Trophoblast cell (in vitro differentiated cells and primary cell): ENCODE results near the gene ZCCHC8.

Experiments
- DNase-seq, 2 donors: peaks; one replicate each; pipeline ENCODE4 v3.0.0-alpha.2; 2016
- H2AFZ ChIP-seq: 2 replicates; pipeline ENCODE4 v1.6.1; 2013; ENCODE audit warnings: low read length, moderate library complexity, mild to moderate bottlenecking; ENCODE audit not compliant: insufficient read depth, poor library complexity
- H2AK5ac ChIP-seq: 2 replicates; pipeline ENCODE4 v1.6.1; 2013; ENCODE audit warnings: mild to moderate bottlenecking, low read length
- H2BK120ac ChIP-seq: 2 replicates; pipeline ENCODE4 v1.6.1; 2013; ENCODE audit warnings: low read length, mild to moderate bottlenecking, moderate library complexity; ENCODE audit not compliant: insufficient read depth, poor library complexity
- H2BK12ac ChIP-seq: 2 replicates; pipeline ENCODE4 v1.6.1; 2013; ENCODE audit warnings: mild to moderate bottlenecking, low read length, moderate library complexity
- H2BK5ac ChIP-seq: 2 replicates; pipeline ENCODE4 v1.6.1; 2013; ENCODE audit warnings: low read length, low read depth, moderate library complexity, mild to moderate bottlenecking; ENCODE audit not compliant: poor library complexity
- H3K14ac ChIP-seq: 2 replicates; pipeline ENCODE4 v1.6.1; 2013; ENCODE audit warnings: mild to moderate bottlenecking, low read length
- H3K18ac ChIP-seq: 2 replicates; pipeline ENCODE4 v1.6.1; 2013; ENCODE audit warnings: mild to moderate bottlenecking, low read length
- H3K23ac ChIP-seq: 2 replicates; pipeline ENCODE4 v1.6.1; 2013; ENCODE audit warnings: low read length
- H3K27ac ChIP-seq: 2 replicates; pipeline ENCODE4 v1.5.1; 2013; ENCODE audit warnings: low read depth, mild to moderate bottlenecking, inconsistent platforms, low read length, moderate library complexity
- H3K27me3 ChIP-seq: 2 replicates; pipeline ENCODE4 v1.6.1; 2013; ENCODE audit warnings: inconsistent platforms, mild to moderate bottlenecking, low read length, moderate library complexity; ENCODE audit not compliant: insufficient read depth
- H3K36me3 ChIP-seq, 2 experiments: 1 replicate in 1 of 2; 2 replicates in 1 of 2; pipeline ENCODE4 v1.6.1; 2013; ENCODE audit warnings: low read length in 2 of 2, mild to moderate bottlenecking in 2 of 2, moderate library complexity in 1 of 2; ENCODE audit not compliant: insufficient read depth in 2 of 2, control insufficient read depth in 1 of 2
- H3K4ac ChIP-seq: 2 replicates; pipeline ENCODE4 v1.6.1; 2013; ENCODE audit warnings: low read depth, mild to moderate bottlenecking, low read length, moderate library complexity
- H3K4me1 ChIP-seq, 2 experiments: 1 replicate in 1 of 2; 2 replicates in 1 of 2; pipeline ENCODE4 v1.6.1; 2013; ENCODE audit warnings: low read length in 2 of 2, mild to moderate bottlenecking in 2 of 2, moderate library complexity in 1 of 2; ENCODE audit not compliant: insufficient read depth in 2 of 2, control insufficient read depth in 1 of 2
- H3K4me2 ChIP-seq: 2 replicates; pipeline ENCODE4 v1.6.1; 2013; ENCODE audit warnings: inconsistent platforms, mild to moderate bottlenecking, low read length, moderate library complexity
- H3K4me3 ChIP-seq: 2 replicates; pipeline ENCODE4 v1.5.1; 2013; ENCODE audit warnings: mild to moderate bottlenecking, low read depth, low read length, inconsistent platforms
- H3K79me1 ChIP-seq: one replicate; pipeline ENCODE4 v1.6.1; 2013; ENCODE audit warnings: low read length
- H3K79me2 ChIP-seq: 2 replicates; pipeline ENCODE4 v1.6.1; 2013; ENCODE audit warnings: low read length, mild to moderate bottlenecking; ENCODE audit not compliant: control insufficient read depth, insufficient read depth, poor library complexity
- H3K9ac ChIP-seq: 2 replicates; pipeline ENCODE4 v1.6.1; 2013; ENCODE audit warnings: mild to moderate bottlenecking, low read length
- H3K9me3 ChIP-seq: 2 replicates; pipeline ENCODE4 v1.6.1; 2013; ENCODE audit warnings: low read depth, mild to moderate bottlenecking, control low read depth, inconsistent platforms, low read length; ENCODE audit not compliant: insufficient read depth
- H4K12ac ChIP-seq: 2 replicates; pipeline ENCODE4 v1.6.1; 2013; ENCODE audit warnings: low read depth, mild to moderate bottlenecking, low read length, moderate library complexity
- H4K8ac ChIP-seq: 2 replicates; pipeline ENCODE4 v1.6.1; 2013; ENCODE audit warnings: low read depth, mild to moderate bottlenecking, low read length, moderate library complexity
- H4K91ac ChIP-seq: one replicate; pipeline ENCODE4 v1.6.1; 2013; ENCODE audit warnings: low read depth, mild to moderate bottlenecking, low read length, moderate library complexity
- WGBS: extraction: QIAGEN DNeasy Blood & Tissue Kit; methylation state at CpG from one replicate; pipeline ENCODE4 v1.1.7; 2013; ENCODE audit warnings: missing lambda C conversion rate; ENCODE audit not compliant: insufficient read length, insufficient coverage; ENCODE audit errors: extremely low coverage; 5-methylcytosine and 5-hydroxymethylcytosine counted together

The ZCCHC8 gene

GRCh38 chr12:122523280-122523679 lies 22.5 kb upstream of the ZCCHC8 start:
- H3K4me2 ChIP-seq, result no peak overlapping the region
- H3K27ac ChIP-seq, result no peak overlapping the region
- no peaks in the 10 kb centered on the region for H3K9me3 ChIP-seq
- H3K27me3 ChIP-seq, result no peaks in the 10 kb centered on the region
- no peak overlapping the region for H3K23ac ChIP-seq
- H2BK5ac ChIP-seq, result no peak overlapping the region
- H3K4ac ChIP-seq, result peak overlapping the region; percentile 100
- H3K79me1 ChIP-seq, result peaks cover 10% of the 10 kb centered on the region
- H2AK5ac ChIP-seq, result no peak overlapping the region
- peaks cover 3% of the 10 kb centered on the region in 2 experiments for H3K4me1 ChIP-seq
- no CpG with 5 or more reads among the region's 8 CpGs for WGBS
- no peak overlapping the region for H2AFZ ChIP-seq
- H3K14ac ChIP-seq, result peak overlapping the region; percentile 44
- peak; percentile 60 to 61 for DNase-seq
- H3K36me3 ChIP-seq, result peaks cover 7 to 20% of the 10 kb centered on the region in 2 experiments
- H2BK12ac ChIP-seq, result peak overlapping the region; percentile 14
- no peak overlapping the region for H3K4me3 ChIP-seq
- peaks cover 17% of the 10 kb centered on the region for H3K79me2 ChIP-seq
- no peak overlapping the region for H3K9ac ChIP-seq
- H4K8ac ChIP-seq, result no peak overlapping the region
- peak overlapping the region; percentile 54 for H4K12ac ChIP-seq
- H4K91ac ChIP-seq, result no peak overlapping the region
- H2BK120ac ChIP-seq, result no peak overlapping the region
- no peak overlapping the region for H3K18ac ChIP-seq

- no peaks in the 10 kb centered on the region for H3K9me3 ChIP-seq
- no CpG with 5 or more reads among the region's 4 CpGs for WGBS
- DNase-seq, result no peak
Observed at GRCh38 chr12:122520676-122521075, 19.9 kb upstream of the ZCCHC8 start.

DNA sequence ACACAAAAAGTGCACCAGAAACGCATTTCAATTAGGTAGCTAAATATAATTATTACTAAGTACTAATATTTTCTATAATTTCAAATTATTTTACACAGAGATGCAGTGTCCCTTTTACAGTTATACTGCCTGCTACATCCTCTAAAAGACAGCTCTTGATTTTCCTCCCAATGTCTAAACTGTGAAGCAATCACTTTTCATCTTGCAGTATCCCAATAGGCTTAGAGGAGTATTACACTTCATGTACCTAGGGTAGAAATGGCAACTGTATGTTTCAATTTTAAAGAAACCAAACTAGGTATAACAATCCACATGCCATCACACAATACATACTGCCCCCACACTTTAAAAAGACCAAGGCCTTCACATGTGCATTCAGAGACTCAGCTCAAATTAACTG lies 18.7 kb upstream of the ZCCHC8 start:
- Histone ChIP-seq H2AFZ (no peak overlapping the region), H3K27me3 (no peaks in the 10 kb centered on the region), H3K4me1 (peaks cover 3% of the 10 kb centered on the region in 2 experiments), H2BK5ac (no peak overlapping the region), H3K4me3 (no peak overlapping the region), H2BK120ac (no peak overlapping the region), H2BK12ac (no peak overlapping the region), H3K4me2 (no peak overlapping the region), H3K27ac (no peak overlapping the region), H3K79me2 (peaks cover 5% of the 10 kb centered on the region), H4K12ac (no peak overlapping the region), H3K9ac (no peak overlapping the region), H2AK5ac (no peak overlapping the region), H3K4ac (no peak overlapping the region), H3K9me3 (no peaks in the 10 kb centered on the region), H4K8ac (no peak overlapping the region), H3K14ac (no peak overlapping the region), H3K23ac (no peak overlapping the region), H4K91ac (no peak overlapping the region), H3K79me1 (no peaks in the 10 kb centered on the region), H3K18ac (no peak overlapping the region), H3K36me3 (peaks cover 25 to 45% of the 10 kb centered on the region in 2 experiments)
- no CpG with 5 or more reads among the region's 1 CpG for WGBS
- no peak for DNase-seq

More at GRCh38 chr12:122520676-122521075, 19.9 kb upstream of the ZCCHC8 start:
- Histone ChIP-seq H3K79me1 (no peaks in the 10 kb centered on the region), H3K4me2 (no peak overlapping the region), H3K18ac (no peak overlapping the region), H4K8ac (no peak overlapping the region), H4K12ac (no peak overlapping the region), H3K4me1 (peaks cover 3% of the 10 kb centered on the region in 2 experiments), H3K79me2 (peaks cover 7% of the 10 kb centered on the region), H3K14ac (no peak overlapping the region), H2BK12ac (no peak overlapping the region), H2BK120ac (no peak overlapping the region), H2BK5ac (no peak overlapping the region), H4K91ac (no peak overlapping the region), H2AK5ac (no peak overlapping the region), H3K4ac (no peak overlapping the region), H3K36me3 (peaks cover 20 to 37% of the 10 kb centered on the region in 2 experiments), H2AFZ (no peak overlapping the region), H3K9ac (no peak overlapping the region), H3K4me3 (no peak overlapping the region), H3K23ac (no peak overlapping the region), H3K27me3 (no peaks in the 10 kb centered on the region), H3K27ac (no peak overlapping the region)

GRCh38 chr12:122518908-122519307 lies 18.2 kb upstream of the ZCCHC8 start:
- no peak overlapping the region for H4K91ac ChIP-seq
- WGBS, result no CpG with 5 or more reads among the region's 1 CpG

More at GRCh38 chr12:122518908-122519307, 18.2 kb upstream of the ZCCHC8 start:
- Histone ChIP-seq H3K18ac (no peak overlapping the region), H2BK12ac (no peak overlapping the region), H3K9ac (no peak overlapping the region), H2BK120ac (no peak overlapping the region), H3K9me3 (no peaks in the 10 kb centered on the region), H2BK5ac (no peak overlapping the region), H2AFZ (no peak overlapping the region), H3K36me3 (peaks cover 28 to 47% of the 10 kb centered on the region in 2 experiments), H2AK5ac (no peak overlapping the region), H3K27ac (no peak overlapping the region), H3K4me3 (no peak overlapping the region), H4K8ac (no peak overlapping the region), H3K27me3 (no peaks in the 10 kb centered on the region), H3K79me2 (peaks cover 5% of the 10 kb centered on the region), H3K79me1 (no peaks in the 10 kb centered on the region), H3K4ac (no peak overlapping the region), H3K14ac (no peak overlapping the region), H4K12ac (no peak overlapping the region), H3K23ac (no peak overlapping the region), H3K4me2 (no peak overlapping the region), H3K4me1 (peaks cover 3% of the 10 kb centered on the region in 2 experiments)
- no peak for DNase-seq
